Esophagus muscularis mucosa (tissue), 4 donors: ENCODE measurements around the gene NADSYN1.

Experiments used
- EP300 ChIP-seq: sonication (generic); formaldehyde crosslinking; IDR thresholded peaks from one replicate; pipeline ENCODE4 v1.6.1; 2017; ENCODE audit warnings: antibody characterized with exemption
- POLR2A ChIP-seq: fragments of 450-650 bp; IDR thresholded peaks from one replicate; pipeline ENCODE4 v1.6.1; 2017; ENCODE audit warnings: antibody characterized with exemption, moderate library complexity, mild to moderate bottlenecking, low read depth
- POLR2AphosphoS5 ChIP-seq, 2 donors: sonication (generic); formaldehyde crosslinking; IDR thresholded peaks; one replicate each; pipeline ENCODE4 v1.6.1; 2017; ENCODE audit warnings: antibody characterized with exemption in 2 of 2
- TF ChIP-seq, protein P1 (sequence below), 3 experiments: fragments of 200-600 bp in 2 of 3; fragments of 450-650 bp in 1 of 3; sonication (generic) in 2 of 3; IDR thresholded peaks; one replicate each; pipeline ENCODE4 v1.5.1; 2017 to 2019; ENCODE audit warnings: antibody characterized with exemption in 3 of 3, mild to moderate bottlenecking in 2 of 3, moderate library complexity in 1 of 3

DNA sequence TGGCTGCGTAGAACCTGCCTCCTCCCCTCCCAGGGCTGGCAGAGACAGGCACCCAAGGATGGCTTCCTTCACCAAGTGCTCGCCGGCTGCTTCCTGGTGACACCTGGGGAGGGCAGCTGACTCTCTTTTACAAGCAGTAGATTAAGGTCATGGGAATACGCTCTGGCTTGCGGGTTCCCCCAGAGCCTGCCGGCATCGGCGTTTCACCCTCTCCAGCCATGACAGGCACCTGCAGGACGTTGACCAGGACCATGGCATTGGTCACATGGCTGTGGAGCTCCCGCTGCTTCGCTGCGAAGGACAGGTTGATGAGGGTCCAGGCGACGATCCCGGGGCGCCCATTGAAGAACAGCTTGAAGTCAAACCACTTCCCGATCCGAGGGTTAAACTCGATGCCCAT lies 14.4 kb upstream of the NADSYN1 start:
- TF ChIP-seq POLR2A (no peak), POLR2AphosphoS5 (IDR thresholded peaks at IDR 0.05) (no peak), EP300 (no peak)
- TF ChIP-seq, protein P1, sequence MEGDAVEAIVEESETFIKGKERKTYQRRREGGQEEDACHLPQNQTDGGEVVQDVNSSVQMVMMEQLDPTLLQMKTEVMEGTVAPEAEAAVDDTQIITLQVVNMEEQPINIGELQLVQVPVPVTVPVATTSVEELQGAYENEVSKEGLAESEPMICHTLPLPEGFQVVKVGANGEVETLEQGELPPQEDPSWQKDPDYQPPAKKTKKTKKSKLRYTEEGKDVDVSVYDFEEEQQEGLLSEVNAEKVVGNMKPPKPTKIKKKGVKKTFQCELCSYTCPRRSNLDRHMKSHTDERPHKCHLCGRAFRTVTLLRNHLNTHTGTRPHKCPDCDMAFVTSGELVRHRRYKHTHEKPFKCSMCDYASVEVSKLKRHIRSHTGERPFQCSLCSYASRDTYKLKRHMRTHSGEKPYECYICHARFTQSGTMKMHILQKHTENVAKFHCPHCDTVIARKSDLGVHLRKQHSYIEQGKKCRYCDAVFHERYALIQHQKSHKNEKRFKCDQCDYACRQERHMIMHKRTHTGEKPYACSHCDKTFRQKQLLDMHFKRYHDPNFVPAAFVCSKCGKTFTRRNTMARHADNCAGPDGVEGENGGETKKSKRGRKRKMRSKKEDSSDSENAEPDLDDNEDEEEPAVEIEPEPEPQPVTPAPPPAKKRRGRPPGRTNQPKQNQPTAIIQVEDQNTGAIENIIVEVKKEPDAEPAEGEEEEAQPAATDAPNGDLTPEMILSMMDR (IDR thresholded peaks at IDR 0.05): no peak
